GM18502 (cell line): ENCODE results near the gene CIP2A.
"Not testable (repeated sequence)": the region's sequence is repeated elsewhere in the genome, so short reads cannot be mapped to it uniquely, and the experiment has no call there.

Source experiments
- ATAC-seq: cut with Tn5 transposase; IDR thresholded peaks from one replicate; pipeline ENCODE4 v1.9.1; 2021; ENCODE audit warnings: mild to moderate bottlenecking; ENCODE audit not compliant: unreplicated experiment, poor library complexity

CIP2A gene

GRCh38 chr3:108589081-108589997, at the start of gene CIP2A, which contains the start of gene DZIP3:
Gene CIP2A (minus strand): TSS chr3:108589438. CDS start chr3:108589375, 63 bp downstream.
Gene DZIP3 (plus strand): TSS chr3:108589722. CDS start chr3:108605407, 15,685 bp downstream.
- peak; percentile 95 for ATAC-seq

- no peak for ATAC-seq
Measured at GRCh38 chr3:108629974-108630373, 40.7 kb upstream of the CIP2A start.

- ATAC-seq: no peak
Measured at GRCh38 chr3:108623504-108623903, 34.3 kb upstream of the CIP2A start.

GRCh38 chr3:108620250-108620649, 31.0 kb upstream of the CIP2A start:
- ATAC-seq: no peak

GRCh38 chr3:108616090-108616489, 26.9 kb upstream of the CIP2A start:
- ATAC-seq: not testable (repeated sequence)

- no peak for ATAC-seq
Measured at GRCh38 chr3:108610651-108611050, 21.4 kb upstream of the CIP2A start.

GRCh38 chr3:108608750-108609149, 19.5 kb upstream of the CIP2A start:
- no peak for ATAC-seq

- no peak for ATAC-seq
Measured at GRCh38 chr3:108605491-108605890, 16.3 kb upstream of the CIP2A start.

- no peak for ATAC-seq
Measured at GRCh38 chr3:108605028-108605427, 15.8 kb upstream of the CIP2A start.

- no peak for ATAC-seq
Measured at GRCh38 chr3:108603691-108604090, 14.5 kb upstream of the CIP2A start.

- no peak for ATAC-seq
Measured at GRCh38 chr3:108602935-108603294, 13.7 kb upstream of the CIP2A start.

- no peak for ATAC-seq
Measured at GRCh38 chr3:108602249-108602934, 13.2 kb upstream of the CIP2A start.

GRCh38 chr3:108599677-108600409, 10.6 kb upstream of the CIP2A start:
- ATAC-seq: no peak

GRCh38 chr3:108598375-108598774, 9.1 kb upstream of the CIP2A start:
- ATAC-seq: no peak

- no peak for ATAC-seq
Measured at GRCh38 chr3:108595321-108595720, 6.1 kb upstream of the CIP2A start.

- no peak for ATAC-seq
Measured at GRCh38 chr3:108590460-108590859, 1.2 kb upstream of the CIP2A start.

GRCh38 chr3:108589998-108590323, 723 bp upstream of the CIP2A start:
- ATAC-seq: no peak

GRCh38 chr3:108588601-108589000, 637 bp downstream of the CIP2A start:
- ATAC-seq: no peak

- ATAC-seq: no peak
Measured at GRCh38 chr3:108578064-108578463, 11.2 kb downstream of the CIP2A start.

GRCh38 chr3:108569336-108569735, 19.9 kb downstream of the CIP2A start:
- no peak for ATAC-seq

- ATAC-seq: no peak
Measured at GRCh38 chr3:108566599-108566998, 22.6 kb downstream of the CIP2A start.
